Skeletal muscle satellite cell (primary cell): ENCODE results near the gene SLC36A1.

ENCODE experiments used
- H3K27me3 ChIP-seq: 2 replicates; pipeline ENCODE4 v1.7.0; 2013; ENCODE audit warnings: low read length; ENCODE audit not compliant: control insufficient read depth, insufficient read depth
- H3K36me3 ChIP-seq: 2 replicates; pipeline ENCODE4 v1.7.0; 2013; ENCODE audit warnings: mild to moderate bottlenecking, control low read depth, low read length; ENCODE audit not compliant: insufficient read depth
- H3K4me1 ChIP-seq: 2 replicates; pipeline ENCODE4 v1.7.0; 2013; ENCODE audit warnings: low read length; ENCODE audit not compliant: control insufficient read depth, insufficient read depth
- H3K4me2 ChIP-seq: 2 replicates; pipeline ENCODE4 v1.7.0; 2013; ENCODE audit warnings: mild to moderate bottlenecking, low read length
- H3K4me3 ChIP-seq: 2 replicates; pipeline ENCODE4 v1.7.0; 2013; ENCODE audit warnings: low read length
- H3K9ac ChIP-seq: 2 replicates; pipeline ENCODE4 v1.7.0; 2013; ENCODE audit warnings: mild to moderate bottlenecking, low read depth, low read length, moderate library complexity
- H3K9me3 ChIP-seq: replicated peaks from 2 replicates; pipeline ENCODE4 v1.7.0; 2013; ENCODE audit warnings: mild to moderate bottlenecking, control low read depth, low read length

SLC36A1 gene

GRCh38 chr5:151427258-151427657 lies 20.1 kb upstream of the SLC36A1 start:
- Histone ChIP-seq H3K4me3 (no peak overlapping the region), H3K27me3 (peaks cover 32% of the 10 kb centered on the region), H3K4me1 (no peaks in the 10 kb centered on the region), H3K9me3 (no peaks in the 10 kb centered on the region), H3K36me3 (no peaks in the 10 kb centered on the region), H3K9ac (no peak overlapping the region), H3K4me2 (no peak overlapping the region)

- Histone ChIP-seq H3K4me1 (no peaks in the 10 kb centered on the region), H3K9me3 (no peaks in the 10 kb centered on the region), H3K36me3 (no peaks in the 10 kb centered on the region), H3K27me3 (peaks cover 41% of the 10 kb centered on the region), H3K9ac (no peak overlapping the region), H3K4me3 (no peak overlapping the region), H3K4me2 (no peak overlapping the region)
Measured at GRCh38 chr5:151430731-151431130, 16.7 kb upstream of the SLC36A1 start.

GRCh38 chr5:151431666-151432065 lies 15.7 kb upstream of the SLC36A1 start:
- Histone ChIP-seq H3K4me1 (no peaks in the 10 kb centered on the region), H3K4me3 (no peak overlapping the region), H3K9me3 (no peaks in the 10 kb centered on the region), H3K4me2 (no peak overlapping the region), H3K9ac (no peak overlapping the region), H3K36me3 (no peaks in the 10 kb centered on the region), H3K27me3 (peaks cover 45% of the 10 kb centered on the region)

GRCh38 chr5:151432210-151432609 lies 15.2 kb upstream of the SLC36A1 start:
- no peaks in the 10 kb centered on the region for H3K9me3 ChIP-seq
- no peak overlapping the region for H3K4me2 ChIP-seq
- no peaks in the 10 kb centered on the region for H3K4me1 ChIP-seq
- H3K9ac ChIP-seq: no peak overlapping the region
- H3K27me3 ChIP-seq: peaks cover 45% of the 10 kb centered on the region
- H3K36me3 ChIP-seq: no peaks in the 10 kb centered on the region
- no peak overlapping the region for H3K4me3 ChIP-seq

GRCh38 chr5:151434570-151435237 lies 12.7 kb upstream of the SLC36A1 start:
- no peak overlapping the region for H3K4me2 ChIP-seq
- H3K9ac ChIP-seq: no peak overlapping the region
- no peaks in the 10 kb centered on the region for H3K4me1 ChIP-seq
- H3K9me3 ChIP-seq: no peaks in the 10 kb centered on the region
- H3K36me3 ChIP-seq: no peaks in the 10 kb centered on the region
- H3K4me3 ChIP-seq: no peak overlapping the region
- H3K27me3 ChIP-seq: peaks cover 52% of the 10 kb centered on the region

GRCh38 chr5:151448038-151448985 lies 909 bp downstream of the SLC36A1 start:
- Histone ChIP-seq H3K4me1 (peaks cover 28% of the 10 kb centered on the region), H3K9ac (peak overlapping the region; percentile 83), H3K4me2 (peak overlapping the region; percentile 92), H3K27me3 (peaks cover 16% of the 10 kb centered on the region), H3K4me3 (peak overlapping the region; percentile 89), H3K36me3 (no peaks in the 10 kb centered on the region), H3K9me3 (no peaks in the 10 kb centered on the region)

GRCh38 chr5:151449297-151449696 lies 1.9 kb downstream of the SLC36A1 start:
- H3K36me3 ChIP-seq: no peaks in the 10 kb centered on the region
- H3K4me1 ChIP-seq: peaks cover 28% of the 10 kb centered on the region
- no peak overlapping the region for H3K4me3 ChIP-seq
- H3K9ac ChIP-seq: peak overlapping the region; percentile 83
- peak overlapping the region; percentile 92 for H3K4me2 ChIP-seq
- peaks cover 16% of the 10 kb centered on the region for H3K27me3 ChIP-seq
- no peaks in the 10 kb centered on the region for H3K9me3 ChIP-seq

- H3K4me1 ChIP-seq: peaks cover 28% of the 10 kb centered on the region
- no peak overlapping the region for H3K9ac ChIP-seq
- H3K36me3 ChIP-seq: no peaks in the 10 kb centered on the region
- peak overlapping the region; percentile 92 for H3K4me2 ChIP-seq
- no peak overlapping the region for H3K4me3 ChIP-seq
- H3K9me3 ChIP-seq: no peaks in the 10 kb centered on the region
- H3K27me3 ChIP-seq: peaks cover 14% of the 10 kb centered on the region
Measured at GRCh38 chr5:151449839-151450238, 2.4 kb downstream of the SLC36A1 start.

DNA sequence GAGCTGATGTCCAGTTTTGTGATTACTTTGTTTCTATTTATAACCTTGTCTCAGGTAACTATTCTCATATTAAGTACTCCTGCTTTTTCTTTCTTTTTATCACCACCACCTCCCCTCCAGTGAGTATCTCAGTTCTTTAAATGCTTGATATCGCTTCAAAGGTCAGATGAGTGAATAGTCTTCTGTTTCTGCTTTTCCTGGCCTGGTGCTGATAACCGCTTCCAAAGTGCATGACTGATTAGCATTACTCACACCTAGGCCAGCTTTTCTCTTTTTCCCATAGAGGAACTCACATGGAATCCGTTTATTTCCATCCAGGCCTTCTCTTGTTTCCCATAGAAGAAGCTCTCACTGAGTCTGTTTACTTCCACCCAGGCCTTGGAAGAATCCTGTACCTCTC lies 3.2 kb downstream of the SLC36A1 start:
- H3K4me3 ChIP-seq: no peak overlapping the region
- no peaks in the 10 kb centered on the region for H3K36me3 ChIP-seq
- no peak overlapping the region for H3K4me2 ChIP-seq
- no peaks in the 10 kb centered on the region for H3K9me3 ChIP-seq
- H3K4me1 ChIP-seq: peaks cover 28% of the 10 kb centered on the region
- H3K9ac ChIP-seq: no peak overlapping the region
- H3K27me3 ChIP-seq: peaks cover 6% of the 10 kb centered on the region

DNA sequence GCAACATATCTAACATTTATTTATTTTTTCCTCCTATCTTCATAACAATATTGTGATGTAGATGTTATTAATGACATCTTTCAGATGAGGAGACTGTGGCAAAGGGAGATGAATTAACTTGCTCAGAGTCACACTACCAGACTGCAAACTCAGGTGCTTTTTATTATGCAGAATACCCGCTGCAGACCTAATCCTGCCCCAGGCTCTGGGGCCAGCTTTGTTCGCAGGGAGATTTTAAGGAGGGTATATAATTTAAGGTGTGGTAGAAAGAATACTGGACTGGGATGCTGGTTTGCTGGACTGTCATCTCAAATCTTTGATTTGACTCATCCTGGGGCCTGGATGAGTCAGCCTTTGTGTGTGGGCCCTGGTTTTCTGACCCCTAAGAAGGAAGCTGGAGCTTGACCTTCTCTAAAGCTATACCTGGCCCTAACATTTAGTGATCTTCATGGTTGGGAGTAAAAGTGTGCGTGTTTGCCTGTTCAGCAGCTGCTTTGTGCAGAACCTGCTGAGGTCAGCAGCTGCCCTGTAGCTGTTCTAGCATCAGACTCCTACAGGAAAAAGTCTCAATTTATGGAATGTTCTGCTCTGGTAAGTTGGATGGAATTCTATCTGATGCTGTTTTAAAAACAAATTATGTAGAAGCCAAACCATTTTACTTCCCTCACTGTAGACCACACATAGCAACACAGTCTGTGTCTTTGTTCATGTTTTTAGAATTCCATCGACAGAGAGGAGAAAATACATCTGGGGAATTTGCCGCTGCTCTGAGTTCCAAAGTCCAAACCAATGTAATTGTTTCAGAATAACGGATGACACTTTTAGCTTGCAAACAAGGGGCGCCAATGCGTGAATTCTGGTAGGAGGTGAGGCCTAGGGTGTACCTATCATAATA lies 4.5 kb downstream of the SLC36A1 start:
- Histone ChIP-seq H3K27me3 (no peaks in the 10 kb centered on the region), H3K4me3 (no peak overlapping the region), H3K36me3 (no peaks in the 10 kb centered on the region), H3K4me2 (peak overlapping the region; percentile 38), H3K4me1 (peaks cover 28% of the 10 kb centered on the region), H3K9me3 (no peaks in the 10 kb centered on the region), H3K9ac (no peak overlapping the region)

DNA sequence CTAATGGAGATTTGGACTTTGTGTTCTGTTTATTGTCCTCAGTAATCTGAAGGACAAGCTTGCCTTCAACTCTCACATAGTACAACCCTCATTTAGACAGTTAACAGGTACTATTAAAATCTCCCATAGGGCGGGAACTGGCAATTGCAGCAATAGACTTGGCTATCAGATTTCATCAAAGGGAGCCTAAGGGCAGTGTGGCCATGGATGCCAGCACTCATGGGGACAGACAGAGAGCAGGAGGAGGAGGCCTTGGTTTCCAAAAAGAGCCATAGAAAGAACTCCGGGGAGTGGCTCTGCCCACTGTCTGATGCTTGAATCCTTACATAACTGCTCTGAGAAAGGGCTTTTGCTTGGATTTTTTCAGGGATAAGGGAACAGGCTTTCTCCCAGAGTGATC lies 6.8 kb downstream of the SLC36A1 start:
- Histone ChIP-seq H3K4me1 (peaks cover 19% of the 10 kb centered on the region), H3K9me3 (no peaks in the 10 kb centered on the region), H3K4me3 (no peak overlapping the region), H3K27me3 (no peaks in the 10 kb centered on the region), H3K4me2 (no peak overlapping the region), H3K9ac (no peak overlapping the region), H3K36me3 (no peaks in the 10 kb centered on the region)
